ENCODE data around the gene CCDC154. TPM values are rescaled to one million over a fixed set of nuclear protein-coding genes. Genes with fewer than 3 reads are reported as not detected.

Gene CCDC154
- total and polyA plus RNA-seq, 9 of the 15 experiments (the other 6 are each of a cell fraction or from before 2014, with no cell fraction given): 0.15 to 1.4 (median 0.20) TPM; not detected in 5

DNA sequence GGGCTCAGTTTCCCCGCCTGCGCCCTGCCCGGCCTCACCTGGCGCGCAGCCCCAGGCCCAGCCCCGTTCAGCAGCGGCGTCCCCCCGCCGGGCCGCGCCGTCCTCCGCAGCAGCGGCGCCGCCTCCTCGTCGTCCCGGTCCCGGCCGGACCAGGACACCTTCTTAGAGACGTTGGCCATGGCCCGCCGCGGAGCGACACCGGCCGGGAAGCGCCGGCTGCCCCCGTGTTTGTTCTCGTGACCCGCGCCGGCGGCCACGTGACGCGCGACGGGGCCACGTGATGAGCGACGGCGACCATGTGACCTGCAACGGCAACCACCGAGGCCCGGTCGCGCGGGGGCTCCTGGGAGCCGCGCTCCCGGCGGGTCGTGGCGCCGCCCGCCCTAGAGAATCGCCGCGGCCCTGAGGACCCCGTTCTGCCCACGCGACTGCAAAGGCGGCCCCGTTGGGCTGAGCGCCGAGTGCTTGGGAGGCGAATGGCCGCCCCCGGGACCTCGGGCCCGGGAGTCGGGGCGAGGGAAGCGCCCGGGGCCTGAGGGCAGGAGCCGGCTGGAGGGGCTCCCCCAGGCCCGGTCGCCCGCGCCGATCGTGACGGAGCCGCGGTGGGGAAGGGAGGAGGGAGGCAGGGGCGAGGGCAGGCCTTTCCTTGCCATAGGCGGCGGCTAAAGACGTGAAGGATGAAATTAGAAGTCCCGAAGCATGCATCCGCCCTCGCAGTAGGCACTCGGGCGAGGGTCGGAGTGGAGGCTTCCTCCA lies 30.6 kb upstream of the CCDC154 start, which contains the start of gene CLCN7 (continued):
- TF ChIP-seq CTBP1 (IDR thresholded peaks at IDR 0.05; ENCODE audit: borderline replicate concordance): peak; percentile 84; the same call in 1 of the 2 replicates
- TF ChIP-seq, protein P1, sequence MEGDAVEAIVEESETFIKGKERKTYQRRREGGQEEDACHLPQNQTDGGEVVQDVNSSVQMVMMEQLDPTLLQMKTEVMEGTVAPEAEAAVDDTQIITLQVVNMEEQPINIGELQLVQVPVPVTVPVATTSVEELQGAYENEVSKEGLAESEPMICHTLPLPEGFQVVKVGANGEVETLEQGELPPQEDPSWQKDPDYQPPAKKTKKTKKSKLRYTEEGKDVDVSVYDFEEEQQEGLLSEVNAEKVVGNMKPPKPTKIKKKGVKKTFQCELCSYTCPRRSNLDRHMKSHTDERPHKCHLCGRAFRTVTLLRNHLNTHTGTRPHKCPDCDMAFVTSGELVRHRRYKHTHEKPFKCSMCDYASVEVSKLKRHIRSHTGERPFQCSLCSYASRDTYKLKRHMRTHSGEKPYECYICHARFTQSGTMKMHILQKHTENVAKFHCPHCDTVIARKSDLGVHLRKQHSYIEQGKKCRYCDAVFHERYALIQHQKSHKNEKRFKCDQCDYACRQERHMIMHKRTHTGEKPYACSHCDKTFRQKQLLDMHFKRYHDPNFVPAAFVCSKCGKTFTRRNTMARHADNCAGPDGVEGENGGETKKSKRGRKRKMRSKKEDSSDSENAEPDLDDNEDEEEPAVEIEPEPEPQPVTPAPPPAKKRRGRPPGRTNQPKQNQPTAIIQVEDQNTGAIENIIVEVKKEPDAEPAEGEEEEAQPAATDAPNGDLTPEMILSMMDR (IDR thresholded peaks at IDR 0.05 in 2 of 3, conservative IDR thresholded peaks at IDR 0.05 in 1 of 3; ENCODE audit: insufficient read depth in 2 of 3, low read depth in 1 of 3, low read length in 3 of 3): no peak; a peak in 1 of 6 replicates
- TF ChIP-seq, protein P2, sequence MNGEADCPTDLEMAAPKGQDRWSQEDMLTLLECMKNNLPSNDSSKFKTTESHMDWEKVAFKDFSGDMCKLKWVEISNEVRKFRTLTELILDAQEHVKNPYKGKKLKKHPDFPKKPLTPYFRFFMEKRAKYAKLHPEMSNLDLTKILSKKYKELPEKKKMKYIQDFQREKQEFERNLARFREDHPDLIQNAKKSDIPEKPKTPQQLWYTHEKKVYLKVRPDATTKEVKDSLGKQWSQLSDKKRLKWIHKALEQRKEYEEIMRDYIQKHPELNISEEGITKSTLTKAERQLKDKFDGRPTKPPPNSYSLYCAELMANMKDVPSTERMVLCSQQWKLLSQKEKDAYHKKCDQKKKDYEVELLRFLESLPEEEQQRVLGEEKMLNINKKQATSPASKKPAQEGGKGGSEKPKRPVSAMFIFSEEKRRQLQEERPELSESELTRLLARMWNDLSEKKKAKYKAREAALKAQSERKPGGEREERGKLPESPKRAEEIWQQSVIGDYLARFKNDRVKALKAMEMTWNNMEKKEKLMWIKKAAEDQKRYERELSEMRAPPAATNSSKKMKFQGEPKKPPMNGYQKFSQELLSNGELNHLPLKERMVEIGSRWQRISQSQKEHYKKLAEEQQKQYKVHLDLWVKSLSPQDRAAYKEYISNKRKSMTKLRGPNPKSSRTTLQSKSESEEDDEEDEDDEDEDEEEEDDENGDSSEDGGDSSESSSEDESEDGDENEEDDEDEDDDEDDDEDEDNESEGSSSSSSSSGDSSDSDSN (IDR thresholded peaks at IDR 0.05; ENCODE audit: borderline replicate concordance in 1 of 2, low read depth in 2 of 2, low read length in 2 of 2): no peak
- peak; percentile 95 for TF ChIP-seq MITF (IDR thresholded peaks at IDR 0.05)
- no peak for TF ChIP-seq NR2C1 (IDR thresholded peaks at IDR 0.05)
- peak; percentile 16; the same call in 1 of the 2 replicates for TF ChIP-seq NR2C1 (tag; IDR thresholded peaks at IDR 0.05)
- peak; percentile 69 for TF ChIP-seq SAFB (IDR thresholded peaks at IDR 0.05; ENCODE audit: borderline replicate concordance, low read depth, low read length)
- TF ChIP-seq, protein P3, sequence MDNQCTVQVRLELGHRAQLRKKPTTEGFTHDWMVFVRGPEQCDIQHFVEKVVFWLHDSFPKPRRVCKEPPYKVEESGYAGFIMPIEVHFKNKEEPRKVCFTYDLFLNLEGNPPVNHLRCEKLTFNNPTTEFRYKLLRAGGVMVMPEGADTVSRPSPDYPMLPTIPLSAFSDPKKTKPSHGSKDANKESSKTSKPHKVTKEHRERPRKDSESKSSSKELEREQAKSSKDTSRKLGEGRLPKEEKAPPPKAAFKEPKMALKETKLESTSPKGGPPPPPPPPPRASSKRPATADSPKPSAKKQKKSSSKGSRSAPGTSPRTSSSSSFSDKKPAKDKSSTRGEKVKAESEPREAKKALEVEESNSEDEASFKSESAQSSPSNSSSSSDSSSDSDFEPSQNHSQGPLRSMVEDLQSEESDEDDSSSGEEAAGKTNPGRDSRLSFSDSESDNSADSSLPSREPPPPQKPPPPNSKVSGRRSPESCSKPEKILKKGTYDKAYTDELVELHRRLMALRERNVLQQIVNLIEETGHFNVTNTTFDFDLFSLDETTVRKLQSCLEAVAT (IDR thresholded peaks at IDR 0.05): no peak
- TF ChIP-seq, protein P4, sequence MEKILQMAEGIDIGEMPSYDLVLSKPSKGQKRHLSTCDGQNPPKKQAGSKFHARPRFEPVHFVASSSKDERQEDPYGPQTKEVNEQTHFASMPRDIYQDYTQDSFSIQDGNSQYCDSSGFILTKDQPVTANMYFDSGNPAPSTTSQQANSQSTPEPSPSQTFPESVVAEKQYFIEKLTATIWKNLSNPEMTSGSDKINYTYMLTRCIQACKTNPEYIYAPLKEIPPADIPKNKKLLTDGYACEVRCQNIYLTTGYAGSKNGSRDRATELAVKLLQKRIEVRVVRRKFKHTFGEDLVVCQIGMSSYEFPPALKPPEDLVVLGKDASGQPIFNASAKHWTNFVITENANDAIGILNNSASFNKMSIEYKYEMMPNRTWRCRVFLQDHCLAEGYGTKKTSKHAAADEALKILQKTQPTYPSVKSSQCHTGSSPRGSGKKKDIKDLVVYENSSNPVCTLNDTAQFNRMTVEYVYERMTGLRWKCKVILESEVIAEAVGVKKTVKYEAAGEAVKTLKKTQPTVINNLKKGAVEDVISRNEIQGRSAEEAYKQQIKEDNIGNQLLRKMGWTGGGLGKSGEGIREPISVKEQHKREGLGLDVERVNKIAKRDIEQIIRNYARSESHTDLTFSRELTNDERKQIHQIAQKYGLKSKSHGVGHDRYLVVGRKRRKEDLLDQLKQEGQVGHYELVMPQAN (IDR thresholded peaks at IDR 0.05; ENCODE audit: borderline replicate concordance): 0 out of 2 replicates have a peak, but pooled peaks have one; percentile 36
- TF ChIP-seq ELF1 (tag; IDR thresholded peaks at IDR 0.05): peak; percentile 55; the same call in 1 of the 2 replicates
- TF ChIP-seq HDAC8 (tag; IDR thresholded peaks at IDR 0.05): peak; percentile 56; the same call in 1 of the 2 replicates
- no peak for TF ChIP-seq KAT2B (IDR thresholded peaks at IDR 0.05; ENCODE audit: low read depth, low read length)
- TF ChIP-seq NR3C1 (CRISPR knock-in tag; IDR thresholded peaks at IDR 0.05): peak; percentile 97
- TF ChIP-seq ZNF699 (CRISPR knock-in tag; IDR thresholded peaks at IDR 0.05; ENCODE audit: insufficient replicate concordance): no peak
